Activated T-cell treated with anti-CD3 and anti-CD28 coated beads, Interleukin-2, amount 50 U/mL, for 72 hours (primary cell): ENCODE data around the gene CLCA1. TPM values are rescaled to one million over a fixed set of nuclear protein-coding genes. Genes with fewer than 3 reads are reported as not detected.

Experiments used
- ATAC-seq, 2 donors: fragments of 150-1000 bp; cut with Tn5 transposase; replicated peaks in 1 of 2; 2 replicates each; pipeline ENCODE4 v1.10.0; 2021; ENCODE audit warnings: moderate library complexity in 2 of 2, mild to moderate bottlenecking in 1 of 2
- DNase-seq, 2 donors: peaks; one replicate each; pipeline ENCODE4 v3.0.0; 2021 to 2022; ENCODE audit warnings: mixed read lengths in 1 of 2
- H3K27ac Mint-ChIP-seq: one replicate; pipeline ENCODE4 v1.8.0; 2022; ENCODE audit warnings: mild to moderate bottlenecking, moderate library complexity, mixed read lengths
- H3K27me3 Mint-ChIP-seq: one replicate; pipeline ENCODE4 v1.8.0; 2022; ENCODE audit warnings: low read depth, mixed read lengths
- H3K36me3 Mint-ChIP-seq, 2 donors: one replicate each; pipeline ENCODE4 v1.8.0; 2022; ENCODE audit warnings: mixed read lengths in 2 of 2, mild to moderate bottlenecking in 1 of 2; ENCODE audit not compliant: insufficient read depth in 2 of 2
- H3K4me1 Mint-ChIP-seq: one replicate; pipeline ENCODE4 v1.8.0; 2022; ENCODE audit warnings: low read depth, mixed read lengths
- H3K4me3 Mint-ChIP-seq, 2 donors: one replicate each; pipeline ENCODE4 v1.8.0; 2022; ENCODE audit warnings: mild to moderate bottlenecking in 2 of 2, mixed read lengths in 2 of 2, moderate library complexity in 2 of 2
- H3K9me3 Mint-ChIP-seq, 2 donors: one replicate each; pipeline ENCODE4 v1.8.0; 2022; ENCODE audit warnings: mixed read lengths in 2 of 2
- total RNA-seq, 2 donors: library from RNA; stranded (reverse); gene quantifications; one replicate each; pipeline ENCODE4 v1.2.3, GENCODE V29; 2022

Gene CLCA1
- not detected for total RNA-seq

GRCh38 chr1:86468501-86468977 is at the start of gene CLCA1:
CLCA1 (plus strand) TSS chr1:86468927; CDS start chr1:86468972, 45 bp downstream.
- Mint-ChIP-seq H3K27ac (no peak within 1 kb of the TSS), H3K27me3 (peaks cover 8% of the 10 kb centered on the region), H3K36me3 (no peaks in the 10 kb centered on the region), H3K4me3 (no peak within 1 kb of the TSS), H3K4me1 (no peaks in the 10 kb centered on the region), H3K9me3 (no peaks in the 10 kb centered on the region)
- DNase-seq, result no peak
- no peak for ATAC-seq

- peaks cover 7% of the 10 kb centered on the region for H3K27me3 Mint-ChIP-seq
- H3K36me3 Mint-ChIP-seq, result no peaks in the 10 kb centered on the region
- DNase-seq (peak; percentile 43 to 48), ATAC-seq (peak; percentile 81 to 85)
- peaks cover 6% of the 10 kb centered on the region for H3K4me1 Mint-ChIP-seq
- H3K9me3 Mint-ChIP-seq, result peaks cover 0 to 1% of the 10 kb centered on the region in 2 donors
- peak overlapping the region; percentile 34 to 65 for H3K4me3 Mint-ChIP-seq
- H3K27ac Mint-ChIP-seq, result no peak overlapping the region
These were observed 49.3 kb upstream of the CLCA1 start for GRCh38 chr1:86419277-86419903.

- Mint-ChIP-seq H3K27me3 (peaks cover 14% of the 10 kb centered on the region), H3K27ac (no peak overlapping the region), H3K36me3 (no peaks in the 10 kb centered on the region), H3K4me1 (peaks cover 6% of the 10 kb centered on the region), H3K9me3 (peaks cover 0 to 1% of the 10 kb centered on the region in 2 donors), H3K4me3 (no peak overlapping the region)
- DNase-seq, result no peak
- no peak for ATAC-seq
These were observed 47.0 kb upstream of the CLCA1 start for GRCh38 chr1:86421601-86422280.

GRCh38 chr1:86423473-86423872 is 45.3 kb upstream of the CLCA1 start:
- Mint-ChIP-seq H3K9me3 (peaks cover 0 to 1% of the 10 kb centered on the region in 2 donors), H3K36me3 (no peaks in the 10 kb centered on the region), H3K27ac (no peak overlapping the region), H3K27me3 (peaks cover 14% of the 10 kb centered on the region), H3K4me1 (peaks cover 6% of the 10 kb centered on the region), H3K4me3 (no peak overlapping the region)
- ATAC-seq (no peak), DNase-seq (no peak)

GRCh38 chr1:86423873-86424272 is 44.9 kb upstream of the CLCA1 start, which contains the start of gene CLCA2:
CLCA2 (plus strand) TSS chr1:86424171; CDS start chr1:86424248, 77 bp downstream.
- H3K4me3 Mint-ChIP-seq, result no peak within 1 kb of the TSS
- peaks cover 6% of the 10 kb centered on the region for H3K4me1 Mint-ChIP-seq

GRCh38 chr1:86429122-86429725 is 39.5 kb upstream of the CLCA1 start:
- Mint-ChIP-seq H3K9me3 (no peaks in the 10 kb centered on the region), H3K4me1 (no peaks in the 10 kb centered on the region), H3K27me3 (peaks cover 7% of the 10 kb centered on the region), H3K27ac (no peak overlapping the region), H3K4me3 (no peak overlapping the region), H3K36me3 (no peaks in the 10 kb centered on the region)
- DNase-seq, result no peak
- ATAC-seq, result no peak

More at GRCh38 chr1:86423873-86424272, 44.9 kb upstream of the CLCA1 start, which contains the start of gene CLCA2:
- ATAC-seq (no peak), DNase-seq (no peak)
- H3K9me3 Mint-ChIP-seq, result peaks cover 0 to 1% of the 10 kb centered on the region in 2 donors
- H3K36me3 Mint-ChIP-seq, result no peaks in the 10 kb centered on the region
- H3K27ac Mint-ChIP-seq, result no peak within 1 kb of the TSS
- peaks cover 14% of the 10 kb centered on the region for H3K27me3 Mint-ChIP-seq

- no peak overlapping the region for H3K27ac Mint-ChIP-seq
- ATAC-seq, result peak; percentile 58 to 82
- no peaks in the 10 kb centered on the region for H3K36me3 Mint-ChIP-seq
- peak in 1 of 2 donors; percentile 19 for DNase-seq
- peaks cover 7% of the 10 kb centered on the region for H3K27me3 Mint-ChIP-seq
- H3K4me1 Mint-ChIP-seq, result no peaks in the 10 kb centered on the region
- no peak overlapping the region for H3K4me3 Mint-ChIP-seq
- H3K9me3 Mint-ChIP-seq, result no peaks in the 10 kb centered on the region
These were observed 38.9 kb upstream of the CLCA1 start for GRCh38 chr1:86429835-86430234.

- Mint-ChIP-seq H3K27me3 (peaks cover 3% of the 10 kb centered on the region), H3K4me1 (no peaks in the 10 kb centered on the region), H3K27ac (no peak overlapping the region), H3K36me3 (no peaks in the 10 kb centered on the region), H3K4me3 (no peak overlapping the region), H3K9me3 (no peaks in the 10 kb centered on the region)
- no peak for DNase-seq
- ATAC-seq, result no peak
These were observed 38.4 kb upstream of the CLCA1 start for GRCh38 chr1:86430376-86430775.

GRCh38 chr1:86434059-86434458 is 34.7 kb upstream of the CLCA1 start:
- ATAC-seq, result no peak
- H3K27me3 Mint-ChIP-seq, result no peaks in the 10 kb centered on the region
- H3K9me3 Mint-ChIP-seq, result no peaks in the 10 kb centered on the region
- no peaks in the 10 kb centered on the region for H3K4me1 Mint-ChIP-seq
- H3K4me3 Mint-ChIP-seq, result no peak overlapping the region
- DNase-seq, result no peak
- no peaks in the 10 kb centered on the region for H3K36me3 Mint-ChIP-seq
- no peak overlapping the region for H3K27ac Mint-ChIP-seq

- H3K27me3 Mint-ChIP-seq, result no peaks in the 10 kb centered on the region
- no peak for ATAC-seq
- no peak for DNase-seq
- no peak overlapping the region for H3K27ac Mint-ChIP-seq
- no peaks in the 10 kb centered on the region for H3K4me1 Mint-ChIP-seq
- H3K4me3 Mint-ChIP-seq, result no peak overlapping the region
- H3K9me3 Mint-ChIP-seq, result no peaks in the 10 kb centered on the region
- H3K36me3 Mint-ChIP-seq, result no peaks in the 10 kb centered on the region
These were observed 33.4 kb upstream of the CLCA1 start for GRCh38 chr1:86435327-86435726.

- Mint-ChIP-seq H3K36me3 (no peaks in the 10 kb centered on the region), H3K4me1 (no peaks in the 10 kb centered on the region), H3K27me3 (no peaks in the 10 kb centered on the region), H3K9me3 (no peaks in the 10 kb centered on the region), H3K27ac (no peak overlapping the region), H3K4me3 (no peak overlapping the region)
- DNase-seq (no peak), ATAC-seq (no peak)
These were observed 32.7 kb upstream of the CLCA1 start for GRCh38 chr1:86436041-86436440.

- Mint-ChIP-seq H3K27me3 (no peaks in the 10 kb centered on the region), H3K36me3 (no peaks in the 10 kb centered on the region), H3K4me1 (peaks cover 10% of the 10 kb centered on the region), H3K4me3 (no peak overlapping the region), H3K27ac (no peak overlapping the region), H3K9me3 (no peaks in the 10 kb centered on the region)
- DNase-seq, result no peak
- ATAC-seq, result no peak
These were observed 27.1 kb upstream of the CLCA1 start for GRCh38 chr1:86441581-86441980.

- H3K4me3 Mint-ChIP-seq, result no peak overlapping the region
- peaks cover 10% of the 10 kb centered on the region for H3K4me1 Mint-ChIP-seq
- no peak for ATAC-seq
- no peak for DNase-seq
- no peaks in the 10 kb centered on the region for H3K9me3 Mint-ChIP-seq
- no peaks in the 10 kb centered on the region for H3K36me3 Mint-ChIP-seq
- H3K27me3 Mint-ChIP-seq, result no peaks in the 10 kb centered on the region
- no peak overlapping the region for H3K27ac Mint-ChIP-seq
These were observed 26.7 kb upstream of the CLCA1 start for GRCh38 chr1:86441997-86442396.
